Measurements from ENCODE around the gene FGF12. TPM values are rescaled to one million over a fixed set of nuclear protein-coding genes. Genes with fewer than 3 reads are reported as not detected.
"Not testable (repeated sequence)": the region's sequence is repeated elsewhere in the genome, so short reads cannot be mapped to it uniquely, and the experiment has no call there.

FGF12 gene
- total and polyA plus RNA-seq, 10 donors = 3.7 to 53.3 (median 19.1) TPM

DNA sequence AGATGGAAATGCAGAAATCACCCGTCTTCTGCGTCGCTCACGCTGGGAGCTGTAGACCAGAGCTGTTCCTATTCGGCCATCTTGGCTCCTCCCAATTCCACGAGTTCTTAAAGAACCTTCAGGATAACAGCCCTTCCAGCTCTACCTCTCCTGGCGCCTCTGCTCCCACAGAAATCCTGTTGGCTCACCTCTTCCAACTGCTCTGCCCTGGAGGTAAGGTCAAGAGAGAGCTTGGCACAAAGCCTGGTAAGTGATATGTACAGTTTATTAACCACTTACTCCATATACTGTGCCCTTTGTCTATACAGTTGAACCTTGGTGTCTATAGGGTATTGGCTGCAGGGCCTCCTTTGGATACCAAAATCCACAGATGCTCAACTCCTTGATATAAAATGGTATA, 17.8 kb upstream of the FGF12 start:
- Histone ChIP-seq H3K4me3 (no peak overlapping the region), H3K9me3 (no peaks in the 10 kb centered on the region), H3K36me3 (no peaks in the 10 kb centered on the region), H3K27me3 (replicated peaks in 1 of 7) (no peaks in the 10 kb centered on the region), H3K4me1 (no peaks in the 10 kb centered on the region), H3K27ac (no peak overlapping the region)
- WGBS, 5 donors = 89 to 94% (median 91%) methylated on average over 4 to 7 of the region's 7 CpGs
- no peak for DNase-seq
- TF ChIP-seq, protein P1, sequence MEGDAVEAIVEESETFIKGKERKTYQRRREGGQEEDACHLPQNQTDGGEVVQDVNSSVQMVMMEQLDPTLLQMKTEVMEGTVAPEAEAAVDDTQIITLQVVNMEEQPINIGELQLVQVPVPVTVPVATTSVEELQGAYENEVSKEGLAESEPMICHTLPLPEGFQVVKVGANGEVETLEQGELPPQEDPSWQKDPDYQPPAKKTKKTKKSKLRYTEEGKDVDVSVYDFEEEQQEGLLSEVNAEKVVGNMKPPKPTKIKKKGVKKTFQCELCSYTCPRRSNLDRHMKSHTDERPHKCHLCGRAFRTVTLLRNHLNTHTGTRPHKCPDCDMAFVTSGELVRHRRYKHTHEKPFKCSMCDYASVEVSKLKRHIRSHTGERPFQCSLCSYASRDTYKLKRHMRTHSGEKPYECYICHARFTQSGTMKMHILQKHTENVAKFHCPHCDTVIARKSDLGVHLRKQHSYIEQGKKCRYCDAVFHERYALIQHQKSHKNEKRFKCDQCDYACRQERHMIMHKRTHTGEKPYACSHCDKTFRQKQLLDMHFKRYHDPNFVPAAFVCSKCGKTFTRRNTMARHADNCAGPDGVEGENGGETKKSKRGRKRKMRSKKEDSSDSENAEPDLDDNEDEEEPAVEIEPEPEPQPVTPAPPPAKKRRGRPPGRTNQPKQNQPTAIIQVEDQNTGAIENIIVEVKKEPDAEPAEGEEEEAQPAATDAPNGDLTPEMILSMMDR (IDR thresholded peaks at IDR 0.05 in 8 of 11, conservative IDR thresholded peaks at IDR 0.05 in 3 of 11) = no peak
- TF ChIP-seq POLR2A (IDR thresholded peaks at IDR 0.05) (no peak), POLR2AphosphoS5 (IDR thresholded peaks at IDR 0.05) (no peak)
- intact Hi-C loops (cut with DNase I; ENCODE audit: low total_unique reads) = no loop called here

DNA sequence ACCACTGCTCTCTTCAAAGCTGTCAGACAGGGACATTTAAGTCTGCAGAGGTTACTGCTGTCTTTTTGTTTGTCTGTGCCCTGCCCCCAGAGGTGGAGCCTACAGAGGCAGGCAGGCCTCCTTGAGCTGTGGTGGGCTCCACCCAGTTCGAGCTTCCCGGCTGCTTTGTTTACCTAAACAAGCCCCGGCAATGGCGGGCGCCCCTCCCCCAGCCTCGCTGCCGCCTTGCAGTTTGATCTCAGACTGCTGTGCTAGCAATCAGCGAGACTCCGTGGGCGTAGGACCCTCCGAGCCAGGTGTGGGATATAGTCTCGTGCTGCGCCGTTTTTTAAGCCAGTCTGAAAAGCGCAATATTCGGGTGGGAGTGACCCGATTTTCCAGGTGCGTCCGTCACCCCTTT, 17.3 kb upstream of the FGF12 start:
- DNase-seq; H3K9me3 ChIP-seq; H3K36me3 ChIP-seq; H3K27ac ChIP-seq; H3K27me3 ChIP-seq (replicated peaks in 1 of 7); H3K4me1 ChIP-seq; intact Hi-C loops (cut with DNase I; ENCODE audit: low total_unique reads); H3K4me3 ChIP-seq: not testable (repeated sequence)
- 36 to 82% (median 74%) methylated on average over 7 to 19 of the region's 19 CpGs for WGBS, 5 donors

DNA sequence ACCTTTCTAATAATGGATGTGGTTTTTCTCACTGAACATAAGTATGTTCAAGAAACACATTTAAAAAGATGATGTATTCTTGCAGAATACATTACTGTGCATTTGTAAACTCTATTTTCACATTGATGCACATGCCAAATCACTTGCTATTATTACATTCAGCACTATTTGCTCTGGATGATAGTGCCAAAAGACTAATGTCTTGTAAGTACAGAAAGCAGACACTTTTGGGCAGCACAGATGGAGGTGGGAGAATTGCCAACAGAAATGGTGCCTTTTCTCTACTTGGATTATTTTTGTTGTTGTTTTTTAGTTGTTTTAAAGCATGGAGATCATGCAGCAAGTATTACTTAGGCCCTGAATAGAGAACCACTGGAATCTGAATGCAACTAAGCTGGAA, 10.2 kb upstream of the FGF12 start:
- no peak overlapping the region for H3K4me3 ChIP-seq
- intact Hi-C loops (cut with DNase I; ENCODE audit: low total_unique reads) = no loop called here
- no peak overlapping the region for H3K27ac ChIP-seq
- H3K36me3 ChIP-seq = no peaks in the 10 kb centered on the region
- H3K9me3 ChIP-seq = no peaks in the 10 kb centered on the region
- H3K4me1 ChIP-seq = no peaks in the 10 kb centered on the region
- no peaks in the 10 kb centered on the region for H3K27me3 ChIP-seq (replicated peaks in 1 of 7)
- TF ChIP-seq POLR2AphosphoS5 (IDR thresholded peaks at IDR 0.05) (no peak), POLR2A (IDR thresholded peaks at IDR 0.05) (no peak)
- TF ChIP-seq, protein P1 (IDR thresholded peaks at IDR 0.05 in 8 of 11, conservative IDR thresholded peaks at IDR 0.05 in 3 of 11) = no peak
- DNase-seq = no peak

DNA sequence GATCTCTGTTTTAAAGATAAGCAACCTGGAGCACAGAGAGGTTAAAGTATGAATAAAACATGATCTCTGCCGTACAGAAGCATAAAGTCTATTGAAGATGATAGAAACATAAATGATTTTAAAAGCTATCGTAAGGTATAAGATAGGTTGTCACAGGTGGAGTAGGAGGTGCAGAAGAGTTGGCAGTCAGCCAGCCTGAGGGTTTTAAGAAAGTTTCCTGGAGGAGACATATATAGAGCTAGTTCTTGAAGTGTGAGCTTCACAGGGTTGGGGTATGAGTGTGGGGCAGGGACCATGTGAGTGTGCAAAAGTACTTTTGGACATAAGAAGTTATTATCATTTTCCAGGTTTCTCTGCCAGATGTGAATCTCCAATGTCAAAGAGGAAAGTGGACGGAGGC, 3.9 kb upstream of the FGF12 start:
- 68 to 91% (median 88%) methylated on average over 3 of the region's 3 CpGs for WGBS, 5 donors
- no peak for DNase-seq
- peaks cover 0 to 21% (median 0%) of the 10 kb centered on the region in 7 donors for H3K27me3 ChIP-seq (replicated peaks in 1 of 7)
- intact Hi-C loops (cut with DNase I; ENCODE audit: low total_unique reads) = no loop called here
- no peaks in the 10 kb centered on the region for H3K36me3 ChIP-seq
- TF ChIP-seq POLR2AphosphoS5 (IDR thresholded peaks at IDR 0.05) (no peak), POLR2A (IDR thresholded peaks at IDR 0.05) (no peak)
- TF ChIP-seq, protein P1 (IDR thresholded peaks at IDR 0.05 in 8 of 11, conservative IDR thresholded peaks at IDR 0.05 in 3 of 11) = no peak
- H3K27ac ChIP-seq = no peak overlapping the region
- peaks cover 0 to 7% (median 2%) of the 10 kb centered on the region in 6 donors for H3K4me1 ChIP-seq
- no peak overlapping the region for H3K4me3 ChIP-seq
- H3K9me3 ChIP-seq = no peaks in the 10 kb centered on the region

DNA sequence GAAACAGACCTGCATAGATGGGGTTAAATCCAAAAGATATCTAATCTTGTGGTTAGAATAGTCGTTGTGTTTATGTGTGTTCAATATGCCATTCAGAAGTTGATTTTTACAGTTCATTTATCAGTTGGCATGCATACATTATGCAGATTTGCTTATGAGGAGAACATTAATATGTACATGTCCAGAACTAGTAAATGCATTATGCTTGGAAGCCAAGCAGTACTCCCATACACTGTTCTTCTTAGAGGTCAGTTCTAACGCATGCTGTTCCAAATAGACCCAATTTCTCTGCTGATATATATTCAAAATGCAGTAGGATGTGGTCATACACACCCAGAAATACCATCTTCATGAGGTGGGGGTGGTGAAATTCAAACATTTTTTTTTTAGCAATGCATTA, 956 bp downstream of the FGF12 start:
- Histone ChIP-seq H3K36me3 (no peaks in the 10 kb centered on the region), H3K27ac (no peak overlapping the region), H3K9me3 (no peaks in the 10 kb centered on the region), H3K27me3 (replicated peaks in 1 of 7) (peaks cover 0 to 25% (median 0%) of the 10 kb centered on the region in 7 donors), H3K4me3 (peak overlapping the region in 3 of 8 donors; percentile 14 to 63 (median 30)), H3K4me1 (peaks cover 0 to 7% (median 2%) of the 10 kb centered on the region in 6 donors)
- WGBS, 5 donors = 42 to 52% (median 47%) methylated on average over 2 of the region's 2 CpGs
- TF ChIP-seq POLR2AphosphoS5 (IDR thresholded peaks at IDR 0.05) (no peak), POLR2A (IDR thresholded peaks at IDR 0.05) (no peak)
- TF ChIP-seq, protein P1 (IDR thresholded peaks at IDR 0.05 in 8 of 11, conservative IDR thresholded peaks at IDR 0.05 in 3 of 11) = no peak
- no peak for DNase-seq
- intact Hi-C loops (cut with DNase I; ENCODE audit: low total_unique reads) = no loop called here
